Uterus (tissue), 4 donors: ENCODE results near the gene CDK19. TPM values are rescaled to one million over a fixed set of nuclear protein-coding genes. Genes with fewer than 3 reads are reported as not detected.
"Not testable (repeated sequence)": the region's sequence is repeated elsewhere in the genome, so short reads cannot be mapped to it uniquely, and the experiment has no call there.

Experiments
- DNase-seq, 2 donors: peaks; one replicate each; pipeline ENCODE4 v3.0.0-alpha.2; 2019 to 2020
- H3K27ac ChIP-seq, 2 donors: fragments of 200-600 bp; sonication (generic); 1 replicate in 1 of 2; 2 replicates in 1 of 2; pipeline ENCODE4 v1.5.1; 2016 to 2018
- H3K27me3 ChIP-seq, 2 donors: fragments of 200-600 bp; sonication (generic); one replicate each; pipeline ENCODE4 v1.5.1; 2018 to 2019; ENCODE audit warnings: control low read depth in 1 of 2
- H3K36me3 ChIP-seq, 2 donors: fragments of 200-600 bp; sonication (generic); one replicate each; pipeline ENCODE4 v1.5.1; 2019; ENCODE audit warnings: control low read depth in 1 of 2
- H3K4me1 ChIP-seq, 2 donors: fragments of 200-600 bp; sonication (generic); one replicate each; pipeline ENCODE4 v1.5.1; 2018 to 2019; ENCODE audit warnings: control low read depth in 1 of 2
- H3K4me3 ChIP-seq, 2 donors: fragments of 200-600 bp; sonication (generic); 1 replicate in 1 of 2; 2 replicates in 1 of 2; pipeline ENCODE4 v1.5.1; 2018 to 2019; ENCODE audit warnings: mild to moderate bottlenecking in 1 of 2
- H3K9me3 ChIP-seq, 2 donors: fragments of 200-600 bp; sonication (generic); one replicate each; pipeline ENCODE4 v1.5.1; 2019; ENCODE audit warnings: control low read depth in 1 of 2
- CTCF ChIP-seq, 4 experiments: fragments of 200-600 bp in 2 of 4; fragments of 450-650 bp in 2 of 4; sonication (generic) in 2 of 4; IDR thresholded peaks; one replicate each; pipeline ENCODE4 v1.5.1; 2016 to 2019; ENCODE audit warnings: antibody characterized with exemption in 4 of 4, mild to moderate bottlenecking in 2 of 4, moderate library complexity in 1 of 4
- POLR2A ChIP-seq, 2 donors: fragments of 450-650 bp; IDR thresholded peaks; one replicate each; pipeline ENCODE4 v1.6.1; 2016; ENCODE audit warnings: antibody characterized with exemption in 2 of 2, mild to moderate bottlenecking in 1 of 2, moderate library complexity in 1 of 2
- intact Hi-C: fragments of 100-400 bp; cut with DNase I; formaldehyde crosslinking; loops from one replicate; pipeline ENCODE4 v1.15.1; 2023; ENCODE audit warnings: low total_unique reads
- total RNA-seq, 4 donors: library from RNA; depleted of rRNA in 3 of 4; stranded (reverse); fragments of >200 nt in 3 of 4; gene quantifications; one replicate each; pipeline versions ENCODE4 v1.1.0 to v1.2.4, GENCODE V29; 2014 to 2023
- donor health status: DM: yes; HTN: yes; CAD: no.

Gene CDK19
- total RNA-seq, 4 donors from 2014 or later: 1.0 to 34.3 (median 12.9) TPM

GRCh38 chr6:110587328-110587727 is 227.9 kb downstream of the CDK19 start:
- no peaks in the 10 kb centered on the region for H3K4me1 ChIP-seq
- DNase-seq: no peak

GRCh38 chr6:110581679-110582078 is 233.6 kb downstream of the CDK19 start:
- Histone ChIP-seq H3K27me3 (no peaks in the 10 kb centered on the region), H3K36me3 (no peaks in the 10 kb centered on the region), H3K9me3 (no peaks in the 10 kb centered on the region), H3K27ac (no peak overlapping the region), H3K4me3 (no peak overlapping the region), H3K4me1 (no peaks in the 10 kb centered on the region)
- TF ChIP-seq POLR2A (IDR thresholded peaks at IDR 0.05): no peak
- TF ChIP-seq CTCF (IDR thresholded peaks at IDR 0.05): no peak
- intact Hi-C loops: no loop called here
- DNase-seq: no peak

More at GRCh38 chr6:110587328-110587727, 227.9 kb downstream of the CDK19 start:
- TF ChIP-seq POLR2A (IDR thresholded peaks at IDR 0.05): no peak
- TF ChIP-seq CTCF (IDR thresholded peaks at IDR 0.05): no peak
- H3K36me3 ChIP-seq: no peaks in the 10 kb centered on the region
- no peaks in the 10 kb centered on the region for H3K27me3 ChIP-seq
- no peak overlapping the region for H3K27ac ChIP-seq
- no peaks in the 10 kb centered on the region for H3K9me3 ChIP-seq
- no peak overlapping the region for H3K4me3 ChIP-seq
- intact Hi-C loops: no loop called here

GRCh38 chr6:110577596-110578167 is 237.6 kb downstream of the CDK19 start:
- H3K27me3 ChIP-seq, H3K4me1 ChIP-seq, DNase-seq, H3K9me3 ChIP-seq, H3K27ac ChIP-seq, H3K4me3 ChIP-seq, intact Hi-C loops, H3K36me3 ChIP-seq: not testable (repeated sequence)

- intact Hi-C loops: no loop called here
- no peaks in the 10 kb centered on the region for H3K27me3 ChIP-seq
- TF ChIP-seq CTCF (IDR thresholded peaks at IDR 0.05) (no peak), POLR2A (IDR thresholded peaks at IDR 0.05) (no peak)
Measured at GRCh38 chr6:110575925-110576463, 239.3 kb downstream of the CDK19 start.

GRCh38 chr6:110574817-110575216 is 240.5 kb downstream of the CDK19 start:
- TF ChIP-seq POLR2A (IDR thresholded peaks at IDR 0.05) (no peak), CTCF (IDR thresholded peaks at IDR 0.05) (no peak)

More at GRCh38 chr6:110575925-110576463, 239.3 kb downstream of the CDK19 start:
- no peaks in the 10 kb centered on the region for H3K9me3 ChIP-seq
- no peak overlapping the region for H3K27ac ChIP-seq
- DNase-seq: no peak
- H3K4me3 ChIP-seq: no peak overlapping the region
- no peaks in the 10 kb centered on the region for H3K4me1 ChIP-seq
- no peaks in the 10 kb centered on the region for H3K36me3 ChIP-seq

More at GRCh38 chr6:110574817-110575216, 240.5 kb downstream of the CDK19 start:
- H3K27ac ChIP-seq: no peak overlapping the region
- DNase-seq: no peak
- H3K4me1 ChIP-seq: no peaks in the 10 kb centered on the region
- H3K27me3 ChIP-seq: no peaks in the 10 kb centered on the region
- intact Hi-C loops: no loop called here
- H3K9me3 ChIP-seq: no peaks in the 10 kb centered on the region
- no peak overlapping the region for H3K4me3 ChIP-seq
- no peaks in the 10 kb centered on the region for H3K36me3 ChIP-seq
